ENCODE data around the gene PIP4K2C.
"Not testable (repeated sequence)": the region's sequence is repeated elsewhere in the genome, so short reads cannot be mapped to it uniquely, and the experiment has no call there.

PIP4K2C gene

DNA sequence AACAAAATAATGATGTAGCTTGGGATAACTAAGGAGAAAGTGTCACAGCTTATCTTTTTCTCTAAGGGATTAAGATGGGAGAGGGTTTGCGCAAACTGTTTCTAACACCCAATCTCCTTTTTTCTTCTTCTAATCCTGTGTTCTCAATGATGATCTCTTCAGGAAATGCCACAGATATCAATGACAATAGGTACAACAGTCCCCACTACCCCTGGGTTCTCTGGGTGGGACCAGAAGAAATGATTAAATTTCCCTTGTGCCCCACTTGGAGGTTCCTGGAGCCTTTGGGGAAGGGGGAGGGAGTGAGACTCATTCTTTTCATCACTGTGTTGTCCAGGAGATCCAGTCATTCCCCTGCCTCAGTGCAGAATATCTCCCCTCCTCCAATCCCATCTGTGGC is 8.6 kb upstream of the PIP4K2C start:
- H3K4me3 ChIP-seq = no peak overlapping the region
- no peak overlapping the region for H3K27ac ChIP-seq

DNA sequence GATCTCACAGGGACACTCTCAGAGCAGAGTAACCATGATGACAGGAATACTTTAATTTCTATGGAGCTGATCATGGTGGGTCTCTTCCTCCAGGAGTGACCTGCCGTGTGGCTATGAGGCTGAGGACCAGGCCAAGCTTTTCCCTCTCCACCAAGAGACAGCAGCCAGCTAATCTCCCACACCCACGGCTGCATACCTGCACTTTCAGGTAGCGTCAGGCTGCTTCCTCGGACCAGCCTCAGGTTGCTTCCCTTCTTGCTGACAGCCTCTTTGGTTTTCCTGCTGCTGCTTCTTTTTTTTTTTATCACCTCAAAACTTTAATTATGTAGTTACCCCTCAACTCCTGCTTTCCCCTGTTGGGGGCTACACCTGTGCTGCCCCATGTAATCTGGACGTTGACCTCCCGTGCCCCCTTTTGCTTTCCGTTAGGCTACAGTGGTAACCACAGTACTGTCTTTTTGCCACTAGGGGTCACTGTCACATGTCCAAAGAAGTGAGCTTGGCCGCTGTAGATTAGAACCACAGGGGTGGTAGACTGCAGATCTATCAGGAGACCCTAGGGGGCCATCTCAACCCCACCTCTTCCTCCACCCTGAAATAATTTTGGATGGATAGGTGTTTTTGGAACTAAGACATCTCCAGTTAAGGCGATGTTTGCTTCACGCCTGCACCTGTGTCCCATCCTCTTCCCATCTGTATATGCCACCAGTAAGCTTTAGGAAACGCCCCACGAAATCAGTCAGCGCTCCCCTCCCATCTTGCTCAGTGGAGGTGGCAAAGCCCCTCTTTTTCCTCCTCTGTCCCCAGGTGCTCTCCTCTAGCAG is 7.8 kb upstream of the PIP4K2C start:
- Histone ChIP-seq H3K27ac (no peak overlapping the region), H3K4me3 (no peak overlapping the region)

DNA sequence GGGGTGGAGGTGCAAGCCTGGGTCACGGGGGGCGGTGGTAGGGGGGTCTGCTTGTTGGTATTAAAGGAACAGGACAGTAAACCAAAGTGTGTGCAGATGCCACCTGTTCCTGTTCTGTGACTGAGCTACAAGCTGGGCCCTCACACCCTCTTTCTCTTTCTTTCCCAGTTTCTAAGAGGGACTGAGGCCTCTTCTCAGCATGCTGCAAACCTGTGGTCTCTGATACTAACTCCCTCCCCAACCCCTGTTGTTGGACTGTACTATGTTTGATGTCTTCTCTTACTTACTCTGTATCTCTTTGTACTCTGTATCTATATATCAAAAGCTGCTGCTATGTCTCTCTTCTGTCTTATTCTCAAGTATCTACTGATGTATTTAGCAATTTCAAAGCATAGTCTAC is 6.9 kb upstream of the PIP4K2C start:
- Histone ChIP-seq H3K4me3 (no peak overlapping the region), H3K27ac (no peak overlapping the region)

DNA sequence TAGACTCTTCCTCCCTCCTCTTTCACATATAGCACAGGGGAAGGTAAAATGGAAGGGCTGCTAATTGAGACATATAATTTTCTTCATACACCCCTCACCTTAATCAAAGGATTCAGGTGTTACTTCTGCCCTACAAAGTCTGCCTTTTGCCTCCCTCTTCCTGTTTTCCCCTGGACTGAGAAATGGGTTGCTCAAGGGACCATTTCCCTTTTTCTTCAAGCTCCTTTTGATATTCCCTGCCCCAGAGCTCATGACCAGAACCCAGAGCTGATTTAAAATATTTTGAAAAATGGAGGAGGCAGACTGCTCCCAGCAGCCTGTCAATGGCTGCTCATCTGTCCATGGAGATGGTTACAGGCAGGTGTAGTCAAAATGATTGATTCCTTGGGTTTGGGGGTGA is 6.3 kb upstream of the PIP4K2C start:
- no peak overlapping the region for H3K27ac ChIP-seq
- no peak overlapping the region for H3K4me3 ChIP-seq

DNA sequence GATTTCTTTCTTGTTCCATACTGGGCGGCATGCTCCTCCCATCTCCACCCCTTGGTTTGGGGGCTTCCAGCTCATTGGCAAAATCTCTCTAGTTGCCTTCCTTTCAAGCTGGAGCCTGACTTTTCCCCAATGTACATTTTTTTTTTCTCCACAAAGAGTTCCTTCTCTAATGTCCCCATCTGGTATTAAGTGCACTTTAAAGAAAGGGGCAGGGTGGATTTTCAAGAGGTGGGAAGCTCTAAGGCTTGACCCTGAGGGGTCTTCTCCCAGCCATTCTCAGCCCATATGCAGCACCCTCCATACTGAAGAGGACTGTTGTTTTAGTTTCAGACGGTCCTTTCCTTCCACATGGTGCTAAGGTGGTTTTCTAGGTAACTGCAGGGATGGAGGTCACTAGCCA is 5.8 kb upstream of the PIP4K2C start:
- Histone ChIP-seq H3K27ac (no peak overlapping the region), H3K4me3 (no peak overlapping the region)

DNA sequence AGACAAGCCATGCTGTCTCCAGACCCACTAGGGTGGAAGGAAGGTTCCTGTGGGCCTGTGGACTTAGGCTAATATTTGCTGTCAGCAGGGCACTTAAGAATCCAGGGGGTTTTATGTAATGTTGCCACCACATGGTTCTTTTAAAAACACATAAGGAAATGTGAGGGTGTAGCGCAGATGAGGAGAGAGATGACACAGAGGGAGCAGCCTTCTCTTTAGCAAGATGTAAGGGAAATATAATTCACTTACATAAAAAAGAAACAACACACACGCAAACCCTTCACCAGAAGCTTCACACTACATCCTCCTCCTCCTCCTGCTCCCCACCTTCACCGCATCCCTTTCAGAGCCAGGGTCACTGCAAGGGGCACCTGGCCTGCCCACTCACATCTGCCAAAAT is 4.9 kb upstream of the PIP4K2C start:
- H3K4me3 ChIP-seq = no peak overlapping the region
- H3K27ac ChIP-seq = no peak overlapping the region

DNA sequence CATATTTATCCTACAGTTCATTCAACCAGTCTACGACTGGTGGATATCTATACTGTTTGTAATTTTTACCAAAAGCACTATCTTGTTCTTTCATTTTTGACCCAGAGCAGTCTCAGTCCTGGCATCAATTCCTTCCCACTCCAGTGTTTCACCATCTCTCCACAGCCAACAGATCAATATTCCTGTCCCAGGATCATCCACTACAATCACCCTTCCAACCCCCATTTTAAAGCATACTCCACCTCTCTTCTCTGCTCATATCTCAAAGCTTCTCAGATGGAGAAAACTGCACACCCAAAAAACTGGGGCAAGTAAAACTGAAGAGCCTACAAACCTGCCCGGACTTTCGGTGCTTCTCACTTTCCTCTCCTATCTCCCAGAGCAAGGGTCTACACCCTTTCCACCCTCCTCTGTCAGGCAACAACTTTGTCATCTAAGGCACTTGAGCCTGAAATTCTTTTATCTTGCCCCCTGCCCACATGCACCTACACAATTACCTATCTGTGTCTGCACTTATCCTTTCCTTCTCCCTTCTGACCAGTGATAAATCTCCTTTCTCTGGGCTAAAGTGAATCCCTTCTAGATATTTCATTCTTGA is 4.1 kb upstream of the PIP4K2C start:
- no peak overlapping the region for H3K4me3 ChIP-seq
- H3K27ac ChIP-seq = no peak overlapping the region

DNA sequence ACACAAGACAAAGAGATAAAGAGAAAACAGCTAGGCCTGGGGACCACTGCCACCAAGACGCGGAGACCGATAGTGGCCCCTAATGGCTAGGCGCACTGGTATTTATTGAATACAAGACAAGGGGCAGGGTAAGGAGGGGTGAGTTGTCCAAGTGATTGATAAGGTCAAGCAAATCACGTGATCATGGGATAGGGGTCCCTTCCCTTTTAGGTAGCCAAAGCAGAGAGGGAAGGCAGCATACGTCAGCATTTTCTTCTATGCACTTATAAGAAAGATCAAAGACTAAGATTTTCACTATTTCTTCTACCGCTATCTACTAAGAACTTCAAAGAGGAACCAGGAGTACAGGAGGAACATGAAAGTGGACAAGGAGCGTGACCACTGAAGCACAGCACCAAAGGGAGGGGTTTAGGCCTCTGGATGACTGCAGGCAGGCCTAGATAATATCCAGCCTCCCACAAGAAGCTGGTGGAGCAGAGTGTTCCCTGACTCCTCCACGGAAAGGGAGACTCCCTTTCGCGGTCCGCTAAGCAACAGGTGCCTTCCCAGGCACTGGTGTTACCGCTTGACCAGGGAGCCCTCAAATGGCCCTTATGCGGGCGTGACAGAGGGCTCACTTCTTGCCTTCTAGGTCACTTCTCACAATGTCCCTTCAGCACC is 1.9 kb upstream of the PIP4K2C start:
- not testable (repeated sequence) for H3K27ac ChIP-seq, H3K4me3 ChIP-seq

DNA sequence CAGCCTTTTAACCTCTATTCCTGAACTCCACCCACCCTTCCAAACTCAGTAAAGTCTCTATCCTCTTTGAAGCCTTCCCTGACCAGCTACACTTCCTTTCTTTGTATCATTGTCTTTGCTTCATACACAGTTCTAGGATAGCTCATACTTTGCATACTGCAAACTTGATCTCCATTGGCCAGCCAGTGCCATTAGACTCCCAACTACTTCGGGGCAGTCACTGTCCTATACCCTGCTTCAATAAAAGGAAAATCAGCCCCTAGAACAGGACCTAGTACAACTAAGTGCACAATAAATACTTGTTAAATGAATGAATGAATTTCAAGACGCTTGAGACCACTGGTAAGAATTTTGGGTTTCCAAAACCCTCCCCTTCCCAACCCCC is 521 bp upstream of the PIP4K2C start:
- Histone ChIP-seq H3K4me3 (peak overlapping the region; percentile 66 to 86 (median 76)), H3K27ac (peak overlapping the region in 20 of 21 experiments; percentile 52 to 86 (median 78))

DNA sequence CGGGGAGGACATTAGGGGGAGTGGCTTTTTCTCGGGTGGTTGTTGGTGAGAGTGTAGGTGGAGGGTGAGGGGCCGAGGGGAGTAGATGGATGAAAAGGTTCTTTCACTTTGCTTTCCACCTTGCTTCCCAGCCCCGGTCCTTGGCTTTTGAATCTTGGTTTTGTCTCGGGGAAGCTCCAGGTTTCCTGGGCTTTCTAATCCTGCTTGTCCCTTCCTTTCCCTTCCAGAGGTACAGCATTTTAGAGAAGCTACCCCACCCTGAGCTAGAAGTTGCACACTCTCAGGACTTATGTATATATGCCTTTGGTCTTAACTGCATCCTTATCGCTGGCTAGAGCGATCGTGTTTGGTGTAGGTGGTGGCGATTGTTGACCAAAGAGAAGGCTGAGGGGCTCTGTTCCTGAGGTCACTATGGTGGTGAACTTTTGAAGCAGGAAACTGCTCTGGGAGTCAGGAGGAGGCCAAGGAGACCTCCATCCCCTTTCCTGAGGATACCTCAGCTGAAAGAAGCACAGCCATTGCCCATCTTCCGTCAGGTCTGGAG is 862 bp downstream of the PIP4K2C start:
- Histone ChIP-seq H3K27ac (peak overlapping the region in 13 of 21 experiments; percentile 62 to 86 (median 78)), H3K4me3 (peak overlapping the region; percentile 66 to 86 (median 76))

DNA sequence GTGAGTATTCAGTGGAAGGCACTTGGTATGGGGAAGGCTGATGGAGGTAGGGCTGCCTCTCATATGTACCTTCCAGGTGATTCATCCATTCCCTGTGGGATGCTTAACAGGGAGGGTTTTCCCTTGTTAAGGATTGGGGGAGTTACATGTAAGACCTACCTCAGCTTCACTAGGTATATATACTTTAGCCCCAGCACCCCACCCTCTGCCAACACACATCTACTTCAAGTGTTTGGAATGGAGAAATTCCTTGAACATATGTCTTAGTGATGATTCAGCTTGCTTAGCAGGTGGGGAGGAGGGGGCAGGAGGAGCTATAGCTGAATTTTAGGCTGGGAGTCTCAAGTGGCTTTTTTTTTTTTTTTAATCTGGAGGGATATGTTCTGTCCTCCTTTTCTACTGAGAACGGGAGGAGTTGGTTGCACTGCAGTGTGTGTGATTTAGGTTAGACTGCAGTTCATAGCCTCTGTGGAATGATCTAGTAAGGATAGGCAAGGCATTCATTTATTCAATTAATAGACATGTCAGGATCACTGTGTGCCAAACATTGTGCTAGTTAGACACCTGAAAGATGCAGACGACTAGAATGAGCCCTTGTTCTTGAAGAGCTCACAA is 1.7 kb downstream of the PIP4K2C start:
- Histone ChIP-seq H3K27ac (no peak overlapping the region), H3K4me3 (no peak overlapping the region)

DNA sequence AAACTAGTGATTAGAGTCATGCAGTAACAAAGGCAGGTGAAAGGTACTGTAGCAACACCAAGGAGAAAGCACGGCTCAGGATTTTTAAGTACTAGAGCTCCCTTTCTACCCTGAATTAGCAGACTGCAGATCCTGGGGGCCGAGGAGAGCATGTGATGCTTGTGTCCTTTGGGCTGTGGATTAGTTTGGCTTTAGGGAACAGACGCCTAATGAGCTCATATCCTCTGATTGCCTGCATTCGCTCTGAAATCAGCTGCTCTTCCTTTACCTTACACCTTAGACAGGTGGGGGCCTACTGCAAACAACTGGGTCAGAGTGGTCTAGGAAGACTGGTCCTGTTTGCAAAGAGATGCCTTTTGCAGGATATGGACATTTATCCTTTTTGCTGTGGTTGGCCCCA is 2.2 kb downstream of the PIP4K2C start:
- no peak overlapping the region for H3K27ac ChIP-seq
- H3K4me3 ChIP-seq = no peak overlapping the region

DNA sequence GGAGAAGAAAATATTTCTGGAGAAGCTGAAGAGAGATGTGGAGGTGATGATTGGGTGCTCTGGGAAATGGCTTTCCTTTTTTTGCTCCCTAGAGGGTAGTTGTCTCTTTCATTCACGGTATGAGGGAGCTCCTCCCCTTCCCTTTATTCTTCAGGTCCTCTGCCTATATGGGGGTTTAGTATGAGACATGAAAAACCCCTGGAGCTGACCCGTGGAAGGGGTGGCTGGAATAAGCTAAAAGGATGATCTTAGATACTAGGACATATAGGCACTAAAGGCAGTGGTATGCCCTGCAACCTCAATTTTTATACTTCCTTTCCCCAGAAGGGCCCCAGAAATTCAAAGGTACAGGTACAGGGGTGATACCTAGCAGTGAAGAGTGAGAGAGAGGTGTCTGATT is 9.4 kb downstream of the PIP4K2C start:
- H3K27ac ChIP-seq = no peak overlapping the region
- H3K4me3 ChIP-seq = no peak overlapping the region

DNA sequence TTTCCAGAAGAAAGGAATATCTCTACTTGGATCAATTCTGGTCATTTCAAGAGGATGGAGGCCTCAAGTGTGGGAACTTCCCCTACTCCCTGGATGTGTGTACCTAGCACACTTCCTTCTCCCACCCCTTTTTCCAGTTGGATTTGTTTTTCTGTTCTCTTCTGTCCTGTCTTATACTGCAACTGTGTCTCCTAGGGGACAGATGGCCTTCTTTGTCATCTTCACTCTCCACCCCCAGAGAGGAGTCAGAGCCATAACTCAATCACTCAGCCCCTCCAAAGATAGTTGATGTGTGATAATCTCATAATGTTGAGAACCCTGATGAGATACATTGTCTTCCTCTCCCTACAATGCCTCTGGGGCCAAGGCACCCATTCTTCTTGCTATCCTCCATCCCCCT is 11.6 kb downstream of the PIP4K2C start:
- H3K27ac ChIP-seq = peak overlapping the region in 1 of 21 experiments; percentile 89
- H3K4me3 ChIP-seq = no peak overlapping the region

DNA sequence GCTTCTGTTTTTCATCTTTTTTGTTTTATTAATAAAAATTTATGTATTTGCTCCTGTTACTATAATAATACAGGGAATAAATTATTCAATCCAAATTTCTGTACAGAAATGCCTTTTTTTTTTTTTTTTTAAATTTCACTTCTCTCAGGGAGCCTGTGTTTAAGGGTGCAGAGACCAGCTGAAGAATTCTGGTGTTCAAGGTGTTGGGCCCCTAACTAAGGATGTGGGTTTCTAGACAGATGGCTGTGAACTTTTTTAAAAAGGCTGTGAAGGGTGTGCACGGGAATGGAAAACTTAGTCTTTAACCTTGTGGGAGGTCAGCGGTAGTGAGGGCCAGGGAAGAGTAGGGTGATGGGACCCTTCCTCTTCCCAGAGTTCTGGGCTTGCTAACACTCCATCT is 12.3 kb downstream of the PIP4K2C start:
- peak overlapping the region in 8 of 21 experiments; percentile 20 to 91 (median 88) for H3K27ac ChIP-seq
- no peak overlapping the region for H3K4me3 ChIP-seq

DNA sequence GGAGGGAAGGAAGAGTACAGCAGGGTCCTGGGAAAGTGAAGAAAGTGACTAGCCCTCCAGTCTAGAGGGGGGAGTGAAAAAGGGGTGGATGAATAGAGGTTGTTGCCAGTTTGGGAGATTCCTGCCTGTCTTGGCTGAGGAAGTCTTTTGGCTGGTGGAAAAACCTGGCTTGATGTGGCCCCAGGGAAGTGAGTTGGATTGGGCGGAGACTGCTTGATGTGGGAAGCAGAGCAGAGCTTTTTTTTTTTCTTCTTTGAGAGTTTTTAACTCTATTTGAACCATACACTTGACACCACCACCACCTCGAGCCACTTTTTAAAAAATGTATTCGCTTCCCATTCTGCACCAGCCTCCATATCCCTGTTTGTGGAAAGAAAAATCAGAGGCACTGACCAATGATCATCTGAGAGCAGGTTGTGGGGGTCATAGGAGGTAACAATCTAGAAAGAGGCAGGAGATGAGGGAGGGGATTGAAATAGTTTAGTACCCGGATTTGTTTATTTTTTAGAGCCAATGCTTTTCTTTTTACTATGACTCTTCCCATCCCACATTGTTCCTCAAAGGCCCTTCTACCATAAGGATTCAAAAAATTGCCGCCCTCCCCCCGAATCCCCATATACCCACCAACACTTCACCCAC is 12.9 kb downstream of the PIP4K2C start:
- peak overlapping the region in 20 of 21 experiments; percentile 53 to 91 (median 86) for H3K27ac ChIP-seq
- peak overlapping the region; percentile 43 to 80 (median 55) for H3K4me3 ChIP-seq

DNA sequence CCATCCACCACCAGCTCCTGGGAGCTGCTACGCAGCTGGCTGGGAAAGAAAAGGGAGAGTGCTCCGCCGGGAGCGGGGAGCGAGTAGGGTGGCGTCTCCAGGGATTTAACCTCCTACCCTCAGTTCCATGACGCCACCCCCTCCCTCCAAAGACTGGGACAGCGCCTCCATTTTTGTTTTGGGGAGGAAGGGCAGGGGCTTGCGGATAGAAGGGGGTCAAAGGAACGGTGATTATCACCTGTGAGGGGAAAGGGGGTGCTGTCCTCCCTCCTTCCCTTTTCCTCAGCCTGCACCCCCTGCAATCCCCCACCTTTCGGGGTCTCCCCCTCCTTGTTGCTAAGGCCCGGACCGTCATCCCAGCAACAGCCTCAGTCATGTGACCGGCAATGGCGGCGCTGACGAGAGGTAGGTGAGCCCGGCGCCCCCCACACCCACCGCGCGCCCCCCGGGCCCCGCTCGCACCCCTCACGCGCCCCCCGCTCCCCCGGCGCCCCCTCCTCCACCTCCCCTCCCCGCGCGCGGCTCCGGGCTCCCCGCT is 13.5 kb downstream of the PIP4K2C start, which contains the start of gene DTX3:
Gene DTX3, plus strand, starts transcription at position 371 of the 538 bp plus-strand sequence. CDS start 1,694 bp downstream, outside the sequence.
- H3K4me3 ChIP-seq = peak within 1 kb of the TSS; percentile 43 to 80 (median 55)
- peak within 1 kb of the TSS; percentile 53 to 91 (median 86) for H3K27ac ChIP-seq

DNA sequence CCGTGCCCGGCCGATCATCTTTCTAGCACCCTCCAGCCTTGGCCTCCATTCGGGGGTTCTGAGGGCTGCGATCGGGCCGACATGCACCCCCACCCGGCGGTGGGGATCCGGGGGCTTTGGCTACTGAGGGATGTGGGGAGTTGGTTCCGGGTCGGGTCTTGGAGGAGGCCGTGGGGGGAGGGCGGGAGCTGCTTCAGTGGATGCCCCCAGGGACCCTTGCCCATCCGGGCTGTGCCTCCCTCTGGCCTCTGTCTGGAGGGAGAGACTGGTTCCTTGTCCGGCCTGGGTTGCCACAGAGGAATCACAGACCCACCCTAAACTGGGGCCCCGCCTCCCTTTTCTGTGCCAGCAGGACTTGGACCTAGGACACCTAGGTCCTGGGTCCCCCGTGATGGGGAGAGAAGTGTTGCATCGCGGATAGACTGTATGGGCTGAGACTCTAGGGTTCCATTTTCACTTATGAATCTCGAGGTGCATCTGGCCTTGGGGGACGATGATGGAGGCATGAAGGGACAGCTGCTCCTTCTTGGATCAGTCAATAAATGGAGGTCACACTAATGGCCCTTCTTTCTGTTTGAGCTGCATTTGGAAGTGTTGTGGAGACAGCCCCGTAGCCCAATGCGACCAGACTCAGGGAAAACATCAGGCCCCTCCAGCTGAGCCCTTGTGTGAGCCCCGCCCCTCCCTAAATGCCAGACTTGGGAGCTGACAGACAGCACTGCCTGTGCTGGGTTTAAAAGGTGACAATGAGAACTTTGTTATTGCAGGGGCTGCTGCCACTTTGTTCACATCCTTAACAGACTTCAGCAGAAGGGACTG is 14.2 kb downstream of the PIP4K2C start:
- Histone ChIP-seq H3K27ac (peak overlapping the region; percentile 53 to 91 (median 86)), H3K4me3 (peak overlapping the region; percentile 43 to 80 (median 55))

All from skin epidermis (tissue), 12 donors.